Pancreas (tissue), 10 donors: ENCODE measurements around the gene PHACTR3. TPM values are rescaled to one million over a fixed set of nuclear protein-coding genes. Genes with fewer than 3 reads are reported as not detected.

Experiments used
- ATAC-seq, 4 donors: fragments of 200-7000 bp; cut with Tn5 transposase; one replicate each; pipeline versions ENCODE4 v1.8.0 to v1.9.1; 2020; ENCODE audit warnings: mild to moderate bottlenecking in 4 of 4, moderate library complexity in 4 of 4
- DNase-seq, 6 donors: peaks; one replicate each; pipeline ENCODE4 v3.0.0-alpha.2; 2020
- FAIRE-seq: peaks from 2 replicates; lab custom pipeline; 2012; peaks lifted over from hg19 to GRCh38; lab: Jason Lieb, UNC
- H3K27ac ChIP-seq, 4 donors: fragments of 200-600 bp; sonication (generic); 1 replicate in 3 of 4; 2 replicates in 1 of 4; pipeline versions ENCODE4 v1.5.0 to v1.8.0; 2020
- H3K27me3 ChIP-seq, 4 donors: fragments of 200-600 bp; one replicate each; pipeline ENCODE4 v1.8.0; 2021
- H3K36me3 ChIP-seq, 3 donors: fragments of 200-600 bp; sonication (generic) in 1 of 3; one replicate each; pipeline versions ENCODE4 v1.5.0 to v1.8.0; 2020 to 2021
- H3K4me1 ChIP-seq, 3 donors: fragments of 200-600 bp; one replicate each; pipeline ENCODE4 v1.8.0; 2021
- H3K4me3 ChIP-seq, 4 donors: fragments of 200-600 bp; sonication (generic) in 2 of 4; one replicate each; pipeline versions ENCODE4 v1.5.0 to v1.8.0; 2020 to 2021
- H3K9me3 ChIP-seq, 4 donors: fragments of 200-600 bp; one replicate each; pipeline ENCODE4 v1.8.0; 2021
- WGBS, 2 donors: extraction: QIAGEN DNeasy Blood & Tissue Kit; methylation state at CpG; one replicate each; pipeline ENCODE4 v1.1.7; 2013; 5-methylcytosine and 5-hydroxymethylcytosine counted together
- intact Hi-C, 3 donors: fragments of 100-400 bp; cut with DNase I; formaldehyde crosslinking; loops; one replicate each; pipeline versions ENCODE4 v1.11.1 to v1.14.2; 2022
- polyA plus RNA-seq, 2 donors: library from polyadenylated mRNA; stranded (reverse); fragments of 200-250 nt; gene quantifications; one replicate each; pipeline ENCODE4 v1.2.3, GENCODE V29; 2013
- total RNA-seq, 6 donors: library from RNA; stranded (reverse); fragmentation: NEBNext Ultra II Directional in 4 of 6; extraction: Animal tissue kit (Norgen Biotek cat#: 25700) in 4 of 6; gene quantifications; one replicate each; pipeline versions ENCODE4 v1.2.1 to v1.2.4, GENCODE V29; 2021 to 2023
- TF ChIP-seq, protein P1 (sequence below), 4 donors: fragments of 200-600 bp; sonication (generic) in 3 of 4; IDR thresholded peaks; one replicate each; pipeline versions ENCODE4 v1.5.0 to v1.8.0; 2021; ENCODE audit warnings: antibody characterized with exemption in 4 of 4
- donor health status: healthy with polysubstance abuse.
- donor health status: DM: no; HTN: no; CAD: no; lungs with moderate emphysema.
- donor health status: DM: no; HTN: no; CAD: no.
- donor health status: control.
- donor health status: control.
- donor health status: Bipolar disorder and iron deficiency.
- donor health status: DM: yes; HTN: yes; CAD: no.
- donor health status: DM: no; HTN: no; CAD: no.
- donor health status: DM: no; HTN: no; CAD: no.
- donor health status: DM: yes; HTN: yes; CAD: no.

Gene PHACTR3
- total and polyA plus RNA-seq, 8 donors = 0.14 to 1.5 (median 0.35) TPM; not detected in 3

GRCh38 chr20:59831916-59832270, 227.6 kb downstream of the PHACTR3 start:
- H3K36me3 ChIP-seq = no peaks in the 10 kb centered on the region
- ATAC-seq (no peak), FAIRE-seq (no peak), DNase-seq (peak in 1 of 6 donors; percentile 18)
- TF ChIP-seq, protein P1, sequence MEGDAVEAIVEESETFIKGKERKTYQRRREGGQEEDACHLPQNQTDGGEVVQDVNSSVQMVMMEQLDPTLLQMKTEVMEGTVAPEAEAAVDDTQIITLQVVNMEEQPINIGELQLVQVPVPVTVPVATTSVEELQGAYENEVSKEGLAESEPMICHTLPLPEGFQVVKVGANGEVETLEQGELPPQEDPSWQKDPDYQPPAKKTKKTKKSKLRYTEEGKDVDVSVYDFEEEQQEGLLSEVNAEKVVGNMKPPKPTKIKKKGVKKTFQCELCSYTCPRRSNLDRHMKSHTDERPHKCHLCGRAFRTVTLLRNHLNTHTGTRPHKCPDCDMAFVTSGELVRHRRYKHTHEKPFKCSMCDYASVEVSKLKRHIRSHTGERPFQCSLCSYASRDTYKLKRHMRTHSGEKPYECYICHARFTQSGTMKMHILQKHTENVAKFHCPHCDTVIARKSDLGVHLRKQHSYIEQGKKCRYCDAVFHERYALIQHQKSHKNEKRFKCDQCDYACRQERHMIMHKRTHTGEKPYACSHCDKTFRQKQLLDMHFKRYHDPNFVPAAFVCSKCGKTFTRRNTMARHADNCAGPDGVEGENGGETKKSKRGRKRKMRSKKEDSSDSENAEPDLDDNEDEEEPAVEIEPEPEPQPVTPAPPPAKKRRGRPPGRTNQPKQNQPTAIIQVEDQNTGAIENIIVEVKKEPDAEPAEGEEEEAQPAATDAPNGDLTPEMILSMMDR (IDR thresholded peaks at IDR 0.05) = no peak
- H3K27me3 ChIP-seq = no peaks in the 10 kb centered on the region
- H3K4me1 ChIP-seq = no peaks in the 10 kb centered on the region
- no peak overlapping the region for H3K4me3 ChIP-seq
- H3K9me3 ChIP-seq = no peaks in the 10 kb centered on the region
- intact Hi-C loops = no loop called here
- 38 to 59% methylated on average over 3 of the region's 3 CpGs for WGBS, 2 donors
- H3K27ac ChIP-seq = no peak overlapping the region

DNA sequence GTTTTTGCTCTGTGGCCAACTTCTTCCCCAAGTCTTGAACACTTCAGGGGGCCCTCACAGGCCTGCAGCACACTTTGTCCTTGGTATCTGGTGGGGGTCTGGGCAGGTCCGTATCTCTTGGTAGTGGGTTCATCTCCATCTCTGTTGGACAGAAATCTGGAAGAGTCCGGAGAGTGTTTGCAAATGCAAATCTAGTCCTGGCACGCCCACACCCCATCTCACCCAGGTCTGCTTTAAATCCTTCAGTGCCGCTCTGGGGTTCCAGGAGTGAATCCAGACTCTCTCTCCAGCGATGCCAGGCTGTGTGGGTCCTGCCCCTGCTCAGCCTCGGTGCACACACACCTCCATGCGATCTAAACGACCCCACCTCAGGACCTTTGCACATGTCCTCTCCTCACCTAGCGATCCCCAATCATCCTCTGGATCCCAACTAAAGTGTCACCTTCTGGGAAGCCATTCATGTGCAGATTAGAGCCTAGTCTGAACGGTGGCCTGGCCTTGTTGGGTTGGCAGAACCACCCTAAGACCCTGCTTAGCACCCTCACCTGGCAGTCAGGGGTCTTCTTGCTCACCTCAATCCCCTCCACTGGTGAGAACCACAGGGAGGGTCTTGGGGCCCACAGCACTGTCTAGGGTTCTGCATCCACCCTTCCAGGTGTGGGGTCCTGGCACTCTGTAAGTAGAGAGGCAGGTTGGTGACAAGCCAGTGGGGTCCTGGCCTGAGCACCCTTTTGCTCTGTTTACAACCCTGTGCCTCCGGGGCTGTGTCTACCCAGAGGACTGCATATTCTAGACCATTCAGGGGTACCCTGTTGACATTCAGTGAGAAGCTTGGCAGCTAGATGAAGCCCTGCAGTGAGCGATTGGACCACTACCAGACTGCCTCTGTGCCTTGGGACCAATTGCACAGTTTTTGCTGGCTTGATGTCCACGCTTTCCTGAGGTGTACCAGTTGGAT, 228.3 kb downstream of the PHACTR3 start:
- TF ChIP-seq, protein P1 (IDR thresholded peaks at IDR 0.05) = no peak
- FAIRE-seq (no peak), DNase-seq (peak in 1 of 6 donors; percentile 25), ATAC-seq (no peak)
- H3K9me3 ChIP-seq = no peaks in the 10 kb centered on the region
- intact Hi-C loops = no loop called here
- no peak overlapping the region for H3K4me3 ChIP-seq
- H3K36me3 ChIP-seq = no peaks in the 10 kb centered on the region
- H3K27me3 ChIP-seq = no peaks in the 10 kb centered on the region
- no peak overlapping the region for H3K27ac ChIP-seq
- H3K4me1 ChIP-seq = no peaks in the 10 kb centered on the region
- 72 to 86% methylated on average over 13 of the region's 13 CpGs for WGBS, 2 donors

- no peak for DNase-seq
- Histone ChIP-seq H3K27me3 (no peaks in the 10 kb centered on the region), H3K4me1 (no peaks in the 10 kb centered on the region), H3K9me3 (no peaks in the 10 kb centered on the region), H3K36me3 (no peaks in the 10 kb centered on the region), H3K4me3 (no peak overlapping the region), H3K27ac (no peak overlapping the region)
- ATAC-seq = no peak
- no peak for FAIRE-seq
- intact Hi-C loops = no loop called here
- TF ChIP-seq, protein P1 (IDR thresholded peaks at IDR 0.05) = no peak
- WGBS, 2 donors = 55 to 68% methylated on average over 2 of the region's 2 CpGs
These were observed 230.7 kb downstream of the PHACTR3 start for GRCh38 chr20:59835057-59835447.

GRCh38 chr20:59835448-59836395, 231.4 kb downstream of the PHACTR3 start:
- TF ChIP-seq, protein P1 (IDR thresholded peaks at IDR 0.05) = no peak
- FAIRE-seq (no peak), ATAC-seq (peak in 3 of 4 donors; percentile 55 to 73 (median 61)), DNase-seq (no peak)
- H3K27ac ChIP-seq = no peak overlapping the region
- no peaks in the 10 kb centered on the region for H3K9me3 ChIP-seq
- intact Hi-C loops = no loop called here
- H3K36me3 ChIP-seq = no peaks in the 10 kb centered on the region
- no peak overlapping the region for H3K4me3 ChIP-seq
- H3K27me3 ChIP-seq = no peaks in the 10 kb centered on the region
- H3K4me1 ChIP-seq = no peaks in the 10 kb centered on the region
- WGBS, 2 donors = 21 to 22% methylated on average over 16 of the region's 16 CpGs
